BJ (cell line): Measurements from ENCODE around the gene HSD3B7. TPM values are rescaled to one million over a fixed set of nuclear protein-coding genes. Genes with fewer than 3 reads are reported as not detected.

Source experiments
- CTCF ChIA-PET: fragments of 350-600 bp; formaldehyde crosslinking; extraction: SDS; loops from one replicate; lab custom pipeline; 2021; ENCODE audit warnings: antibody characterized with exemption, inconsistent platforms; lab: Yijun Ruan, JAX
- POLR2A ChIA-PET: fragments of 300-600 bp; sonication (Branson Sonifier 250); formaldehyde crosslinking; extraction: SDS; loops from one replicate; lab custom pipeline; 2021; ENCODE audit warnings: antibody characterized with exemption; lab: Charles Lee
- DNase-seq: peaks from one replicate; pipeline ENCODE4 v3.0.0-alpha.2; 2011; ENCODE audit warnings: low read depth
- H3K27me3 ChIP-seq: 2 replicates; pipeline ENCODE4 v1.6.0; 2011; ENCODE audit warnings: low read length; ENCODE audit not compliant: control insufficient read depth, insufficient read depth
- H3K36me3 ChIP-seq: 2 replicates; pipeline ENCODE4 v1.5.1; 2011; ENCODE audit warnings: low read length; ENCODE audit not compliant: control insufficient read depth, insufficient read depth
- H3K4me3 ChIP-seq: 2 replicates; pipeline ENCODE4 v1.5.1; 2011; ENCODE audit warnings: low read depth, mild to moderate bottlenecking, control low read depth, low read length
- polyA plus RNA-seq: library from polyadenylated mRNA; depleted of rRNA; stranded (reverse); fragments of >200 nt; gene quantifications from 2 replicates; pipeline ENCODE4 v1.2.3, GENCODE V29; 2011
- TF ChIP-seq, protein P1 (sequence below): IDR thresholded peaks from 2 replicates; pipeline ENCODE4 v1.5.1; 2011; ENCODE audit warnings: low read depth, mild to moderate bottlenecking, control low read depth, inconsistent platforms, low read length, moderate library complexity; ENCODE audit not compliant: insufficient read depth

HSD3B7 gene
- polyA plus RNA-seq, 1 experiment = 25.0 TPM

DNA sequence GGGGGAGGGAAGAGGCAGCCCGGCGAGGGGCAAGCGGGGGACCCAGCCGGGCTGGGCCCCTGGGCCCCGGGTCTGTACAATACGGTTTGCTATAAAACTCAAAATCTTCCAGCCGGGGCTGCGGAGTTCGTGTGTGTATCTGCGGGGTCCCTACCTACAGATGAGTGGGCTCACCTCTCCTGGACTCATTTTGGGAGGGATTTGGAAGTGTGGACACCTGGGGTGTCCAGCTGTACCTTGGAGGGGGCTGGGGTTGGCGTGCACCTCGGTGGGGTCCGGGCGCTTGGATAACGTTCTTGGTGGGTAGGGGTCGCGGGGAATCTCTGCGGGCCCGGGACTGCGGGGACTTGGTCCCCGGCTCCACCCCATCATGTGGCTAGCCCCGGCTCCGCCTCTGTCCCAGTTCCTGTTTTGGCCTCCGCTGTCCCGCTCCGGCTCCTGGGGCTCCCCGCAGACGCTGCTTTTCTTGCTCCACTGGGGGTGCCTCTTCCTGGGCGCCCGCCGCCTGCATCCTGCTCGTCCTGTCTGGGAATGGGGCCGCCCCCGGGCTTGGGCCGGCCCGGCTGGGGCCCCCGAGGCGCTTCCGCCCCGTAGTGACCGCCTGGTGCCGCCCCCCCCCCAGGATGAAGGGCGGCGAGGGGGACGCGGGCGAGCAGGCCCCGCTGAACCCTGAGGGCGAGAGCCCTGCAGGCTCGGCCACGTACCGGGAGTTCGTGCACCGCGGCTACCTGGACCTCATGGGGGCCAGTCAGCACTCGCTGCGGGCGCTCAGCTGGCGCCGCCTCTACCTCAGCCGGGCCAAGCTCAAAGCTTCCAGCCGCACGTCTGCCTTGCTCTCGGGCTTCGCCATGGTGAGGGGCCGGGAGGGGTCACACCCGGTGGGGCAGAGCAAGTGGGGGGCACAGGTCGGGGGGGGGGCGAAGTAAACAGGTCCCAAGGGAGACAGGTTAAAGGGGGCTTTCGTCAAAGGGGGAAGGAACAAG lies 36.0 kb upstream of the HSD3B7 start, which contains the start of gene ORAI3:
ORAI3 (plus strand) TSS at position 402 of the 983 bp plus-strand sequence; CDS start at position 624, 222 bp downstream.
- CTCF ChIA-PET = no interaction called here
- Histone ChIP-seq H3K4me3 (peak within 1 kb of the TSS; percentile 90), H3K36me3 (peaks cover 10% of the 10 kb centered on the region), H3K27me3 (no peaks in the 10 kb centered on the region)
- TF ChIP-seq, protein P1, sequence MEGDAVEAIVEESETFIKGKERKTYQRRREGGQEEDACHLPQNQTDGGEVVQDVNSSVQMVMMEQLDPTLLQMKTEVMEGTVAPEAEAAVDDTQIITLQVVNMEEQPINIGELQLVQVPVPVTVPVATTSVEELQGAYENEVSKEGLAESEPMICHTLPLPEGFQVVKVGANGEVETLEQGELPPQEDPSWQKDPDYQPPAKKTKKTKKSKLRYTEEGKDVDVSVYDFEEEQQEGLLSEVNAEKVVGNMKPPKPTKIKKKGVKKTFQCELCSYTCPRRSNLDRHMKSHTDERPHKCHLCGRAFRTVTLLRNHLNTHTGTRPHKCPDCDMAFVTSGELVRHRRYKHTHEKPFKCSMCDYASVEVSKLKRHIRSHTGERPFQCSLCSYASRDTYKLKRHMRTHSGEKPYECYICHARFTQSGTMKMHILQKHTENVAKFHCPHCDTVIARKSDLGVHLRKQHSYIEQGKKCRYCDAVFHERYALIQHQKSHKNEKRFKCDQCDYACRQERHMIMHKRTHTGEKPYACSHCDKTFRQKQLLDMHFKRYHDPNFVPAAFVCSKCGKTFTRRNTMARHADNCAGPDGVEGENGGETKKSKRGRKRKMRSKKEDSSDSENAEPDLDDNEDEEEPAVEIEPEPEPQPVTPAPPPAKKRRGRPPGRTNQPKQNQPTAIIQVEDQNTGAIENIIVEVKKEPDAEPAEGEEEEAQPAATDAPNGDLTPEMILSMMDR = no peak
- POLR2A ChIA-PET = no interaction called here
- no peak for DNase-seq

DNA sequence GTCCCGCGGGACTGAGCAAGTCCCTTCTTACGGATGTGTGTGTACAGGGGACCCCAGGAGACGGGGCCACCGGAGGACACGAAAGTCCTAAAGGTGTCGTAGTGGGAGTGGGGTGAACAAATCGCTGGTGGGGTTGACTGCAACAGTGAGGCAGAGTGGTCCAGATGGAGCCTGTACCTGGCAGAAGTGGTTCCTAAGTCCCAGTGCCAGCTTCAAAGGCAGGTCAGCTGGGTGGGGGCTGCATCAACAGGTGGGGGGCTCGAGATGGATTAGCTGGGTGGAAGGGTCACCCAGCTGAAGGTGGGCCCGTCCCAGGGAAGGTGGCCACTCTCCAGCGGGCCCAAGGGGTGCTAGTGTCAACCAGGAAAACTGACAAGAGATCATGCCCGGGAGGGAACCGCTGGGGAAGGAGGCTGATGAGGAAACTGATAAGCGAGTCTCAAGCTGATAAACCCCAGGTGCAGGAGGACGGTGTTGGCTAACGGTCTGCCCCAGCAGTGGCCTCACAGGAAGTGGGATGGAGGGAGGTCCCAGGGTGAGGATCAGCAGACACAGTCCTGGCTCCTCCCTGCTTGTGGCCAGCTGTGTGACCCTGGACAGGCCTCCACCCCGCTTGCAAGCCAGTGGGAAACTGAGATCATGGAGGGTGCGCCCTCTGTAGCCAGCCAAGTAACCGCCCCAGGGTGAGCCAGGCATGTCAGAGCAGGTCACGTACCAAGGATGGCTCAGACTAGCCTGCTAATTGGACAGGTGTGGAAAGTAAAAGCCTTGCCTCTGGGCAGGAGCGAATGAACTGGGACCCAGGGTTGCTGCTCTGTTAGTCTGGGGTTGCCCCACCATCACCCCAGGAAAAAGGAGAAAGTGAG lies 35.1 kb upstream of the HSD3B7 start:
- DNase-seq = peak; percentile 73
- TF ChIP-seq, protein P1 = no peak
- peak overlapping the region; percentile 90 for H3K4me3 ChIP-seq
- no peaks in the 10 kb centered on the region for H3K27me3 ChIP-seq
- ChIA-PET POLR2A (interaction anchor here (0.7 kb wide), 1 partner anchor 523 kb away, joined by 3 read pairs; no protein-coding TSS in a partner anchor), CTCF (interaction anchor here (0.6 to 2.0 kb wide), 4 partner anchors 8 to 186 kb away, joined by 3 to 5 read pairs (median 4); partner anchors contain the start of gene PRSS8)
- H3K36me3 ChIP-seq = peaks cover 10% of the 10 kb centered on the region

- Histone ChIP-seq H3K27me3 (no peaks in the 10 kb centered on the region), H3K36me3 (peaks cover 10% of the 10 kb centered on the region), H3K4me3 (peak overlapping the region; percentile 90)
- ChIA-PET CTCF (interaction anchor here (0.6 to 2.0 kb wide), 4 partner anchors 8 to 185 kb away, joined by 3 to 5 read pairs (median 4); partner anchors contain the start of gene PRSS8), POLR2A (interaction anchor here (0.7 kb wide), 1 partner anchor 522 kb away, joined by 3 read pairs; no protein-coding TSS in a partner anchor)
- TF ChIP-seq, protein P1 = no peak
- no peak for DNase-seq
These were observed 34.4 kb upstream of the HSD3B7 start for GRCh38 chr16:30950516-30951065.

GRCh38 chr16:30951193-30951592 lies 33.8 kb upstream of the HSD3B7 start:
- POLR2A ChIA-PET = no interaction called here

More at GRCh38 chr16:30951193-30951592, 33.8 kb upstream of the HSD3B7 start:
- no peak overlapping the region for H3K4me3 ChIP-seq
- CTCF ChIA-PET = interaction anchor here (1.5 to 2.0 kb wide), 2 partner anchors 9 to 149 kb away, joined by 3 to 5 read pairs; no protein-coding TSS in a partner anchor
- H3K36me3 ChIP-seq = peaks cover 10% of the 10 kb centered on the region
- H3K27me3 ChIP-seq = no peaks in the 10 kb centered on the region
- no peak for DNase-seq
- TF ChIP-seq, protein P1 = no peak
